K562 (cell line): ENCODE measurements around the gene FAM83D. TPM values are rescaled to one million over a fixed set of nuclear protein-coding genes. Genes with fewer than 3 reads are reported as not detected.

Experiments used
- ATAC-seq: fragments of 200-7000 bp; cut with Tn5 transposase; 3 replicates; pipeline ENCODE4 v1.9.1; 2020; ENCODE audit warnings: moderate library complexity
- BruUV-seq: library from RNA; stranded (reverse); fragments of 400-500 nt; replicated peaks from 2 replicates; lab custom pipeline; 2021; lab: Mats Ljungman, UMichigan
- CTCF ChIA-PET: fragments of 300-600 bp; formaldehyde crosslinking; extraction: SDS; loops from one replicate; lab custom pipeline; 2021; ENCODE audit warnings: low intra/inter-chr PET ratio; lab: Yijun Ruan, JAX
- POLR2A ChIA-PET: fragments of 300-600, 350-650 bp; sonication (Branson Sonifier 250); formaldehyde crosslinking; extraction: SDS; loops from one replicate; lab custom pipeline; 2021; ENCODE audit warnings: antibody characterized with exemption, inconsistent platforms; lab: Yijun Ruan, JAX
- DNase-seq, 4 experiments: peaks; one replicate each; pipeline versions ENCODE4 v3.0.0 to v3.0.0-alpha.2; 2011 to 2018; ENCODE audit warnings: low spot score in 3 of 4, mixed read lengths in 3 of 4; ENCODE audit errors: extremely low read depth in 1 of 4
- FAIRE-seq: peaks from 2 replicates; lab custom pipeline; 2011; peaks lifted over from hg19 to GRCh38; lab: Jason Lieb, UNC
- H2AFZ ChIP-seq: 2 replicates; pipeline ENCODE4 v1.6.0; 2011; ENCODE audit warnings: low read depth, low read length, control low read depth, inconsistent platforms
- H3K27ac ChIP-seq: fragments of 200-600 bp; 3 replicates; pipeline ENCODE4 v1.8.0; 2011; ENCODE audit warnings: low read depth, mild to moderate bottlenecking, control low read depth, inconsistent platforms, low read length, moderate library complexity, mixed read lengths; ENCODE audit errors: extremely low read depth
- H3K27me3 ChIP-seq, 2 experiments: fragments of 300-600 bp in 1 of 2; 2 replicates in 1 of 2; 3 replicates in 1 of 2; pipeline versions ENCODE4 v1.6.0 to v1.8.0; 2011; ENCODE audit warnings: inconsistent platforms in 2 of 2, low read length in 2 of 2, mild to moderate bottlenecking in 1 of 2, mixed read lengths in 1 of 2, moderate library complexity in 1 of 2; ENCODE audit not compliant: control insufficient read depth in 2 of 2, insufficient read depth in 2 of 2
- H3K36me3 ChIP-seq: fragments of 300-600 bp; 3 replicates; pipeline ENCODE4 v1.8.0; 2011; ENCODE audit warnings: mild to moderate bottlenecking, low read length, inconsistent platforms; ENCODE audit not compliant: control insufficient read depth, insufficient read depth
- H3K4me1 ChIP-seq, 2 experiments: fragments of 200-600 bp in 1 of 2; replicated peaks in 1 of 2; 2 replicates in 1 of 2; 3 replicates in 1 of 2; pipeline versions ENCODE4 v1.5.1 to v1.8.0; 2011; ENCODE audit warnings: inconsistent platforms in 2 of 2, low read length in 2 of 2, mild to moderate bottlenecking in 1 of 2, mixed read lengths in 1 of 2, moderate library complexity in 1 of 2; ENCODE audit not compliant: control insufficient read depth in 2 of 2, insufficient read depth in 2 of 2
- H3K4me2 ChIP-seq: 2 replicates; pipeline ENCODE4 v1.6.1; 2011; ENCODE audit warnings: low read length, control low read depth, inconsistent platforms, mixed read lengths; ENCODE audit not compliant: insufficient read depth
- H3K4me3 ChIP-seq: fragments of 200-600 bp; sonication (generic), shearing (Covaris generic); 2 replicates; pipeline ENCODE4 v1.5.1; 2016; ENCODE audit warnings: control low read depth, inconsistent platforms
- H3K79me2 ChIP-seq: fragments of 200-600 bp; 3 replicates; pipeline ENCODE4 v1.8.0; 2011; ENCODE audit warnings: low read length, inconsistent platforms; ENCODE audit not compliant: control insufficient read depth, insufficient read depth
- H3K9ac ChIP-seq, 2 experiments: 2 replicates each; pipeline versions ENCODE4 v1.6.0 to v1.6.1; 2011; ENCODE audit warnings: low read depth in 2 of 2, low read length in 2 of 2, control low read depth in 1 of 2, inconsistent platforms in 1 of 2, mild to moderate bottlenecking in 1 of 2, mixed read lengths in 1 of 2; ENCODE audit not compliant: insufficient read depth in 1 of 2
- H3K9me1 ChIP-seq: one replicate; pipeline ENCODE4 v1.6.0; 2011; ENCODE audit warnings: inconsistent platforms, mild to moderate bottlenecking, low read length, moderate library complexity; ENCODE audit not compliant: control insufficient read depth, insufficient read depth
- H3K9me3 ChIP-seq: replicated peaks from 2 replicates; pipeline ENCODE4 v1.5.1; 2011; ENCODE audit warnings: low read depth, low read length, inconsistent platforms; ENCODE audit not compliant: control insufficient read depth, insufficient read depth
- H4K20me1 ChIP-seq: replicated peaks from 2 replicates; pipeline ENCODE4 v1.6.1; 2011; ENCODE audit warnings: low read length, inconsistent platforms, mixed read lengths; ENCODE audit not compliant: control insufficient read depth, insufficient read depth
- ADNP ChIP-seq: fragments of 200-800 bp; sonication (Bioruptor generic); IDR thresholded peaks from 2 replicates; pipeline ENCODE4 v1.6.1; 2016; ENCODE audit warnings: missing genetic modification characterization, missing compliant biosample characterization
- BDP1 ChIP-seq: IDR thresholded peaks from 3 replicates; pipeline ENCODE4 v1.6.1; 2011; ENCODE audit not compliant: insufficient read length, insufficient read depth
- BMI1 ChIP-seq: fragments of 150-350 bp; IDR thresholded peaks from 2 replicates; pipeline ENCODE4 v1.6.1; 2014; ENCODE audit warnings: low read length
- FIP1L1 ChIP-seq: fragments of 200-400 bp; formaldehyde crosslinking; IDR thresholded peaks from 2 replicates; pipeline ENCODE4 v1.6.1; 2018; ENCODE audit warnings: mild to moderate bottlenecking, low read depth, low read length; ENCODE audit not compliant: poor library complexity, severe bottlenecking
- FOXA3 ChIP-seq, 2 experiments: fragments of 450-650 bp in 1 of 2; sonication (generic) in 1 of 2; formaldehyde crosslinking; IDR thresholded peaks in 1 of 2; conservative IDR thresholded peaks in 1 of 2; 2 replicates each; pipeline versions ENCODE4 v1.4.0 to v1.8.0; 2020 to 2022; ENCODE audit warnings: mild to moderate bottlenecking in 2 of 2, missing genetic modification reagents in 1 of 2
- FOXJ2 ChIP-seq: fragments of 200-800 bp; sonication (Bioruptor generic); IDR thresholded peaks from 2 replicates; pipeline ENCODE4 v1.6.1; 2016; ENCODE audit warnings: missing genetic modification characterization, missing compliant biosample characterization
- GABPB1 ChIP-seq: sonication (generic); formaldehyde crosslinking; IDR thresholded peaks from 2 replicates; pipeline ENCODE4 v1.8.0; 2022; ENCODE audit warnings: mild to moderate bottlenecking, missing genetic modification reagents
- MBD2 ChIP-seq: sonication (generic); IDR thresholded peaks from 2 replicates; pipeline ENCODE4 v1.6.1; 2016; ENCODE audit warnings: low read depth, borderline replicate concordance
- MITF ChIP-seq: IDR thresholded peaks from 2 replicates; pipeline ENCODE4 v1.6.1; 2014; ENCODE audit warnings: antibody characterized with exemption
- NCOA6 ChIP-seq: fragments of 450-650 bp; IDR thresholded peaks from 2 replicates; pipeline ENCODE4 v1.6.1; 2017; ENCODE audit warnings: mild to moderate bottlenecking
- SIX5 ChIP-seq, 2 experiments: IDR thresholded peaks; 2 replicates each; pipeline ENCODE4 v1.6.1; 2011; ENCODE audit warnings: low read length in 2 of 2, borderline replicate concordance in 1 of 2, low read depth in 1 of 2, mild to moderate bottlenecking in 1 of 2, moderate library complexity in 1 of 2; ENCODE audit not compliant: insufficient read depth in 1 of 2
- SMAD2 ChIP-seq: fragments of 150-350 bp; IDR thresholded peaks from 2 replicates; pipeline ENCODE4 v1.6.1; 2014; ENCODE audit warnings: low read depth, mild to moderate bottlenecking, low read length
- SNRNP70 ChIP-seq: fragments of 200-400 bp; formaldehyde crosslinking; optimal IDR thresholded peaks from 2 replicates; pipeline ENCODE3; 2017; ENCODE audit warnings: low read depth, low read length
- SRSF3 ChIP-seq: fragments of 200-400 bp; formaldehyde crosslinking; IDR thresholded peaks from 2 replicates; pipeline ENCODE4 v1.6.1; 2016; ENCODE audit warnings: mild to moderate bottlenecking, low read length, moderate library complexity; ENCODE audit not compliant: insufficient read depth
- TSC22D4 ChIP-seq: fragments of 450-650 bp; IDR thresholded peaks from 2 replicates; pipeline ENCODE4 v1.6.1; 2016; ENCODE audit warnings: missing genetic modification characterization, missing biosample characterization, control low read depth
- ZFX ChIP-seq: sonication (generic); formaldehyde crosslinking; IDR thresholded peaks from 2 replicates; pipeline ENCODE4 v1.8.0; 2022; ENCODE audit warnings: mild to moderate bottlenecking, missing genetic modification reagents, moderate library complexity
- WGBS: fragments of 100-300 bp; shearing (Covaris generic); methylation state at CpG from one replicate; pipeline ENCODE4 v1.1.6; 2016; ENCODE audit warnings: low coverage, mixed read lengths; ENCODE audit not compliant: insufficient coverage; ENCODE audit errors: missing lambda C conversion rate; 5-methylcytosine and 5-hydroxymethylcytosine counted together
- in situ Hi-C: fragments of 300-500 bp; cut with MboI; formaldehyde crosslinking; loops from 4 replicates; pipeline ENCODE4 v1.15.0; 2018; ENCODE audit warnings: inconsistent platforms, mixed read lengths
- intact Hi-C: fragments of 100-400 bp; cut with micrococcal nuclease; formaldehyde crosslinking; loops from 2 replicates; pipeline ENCODE4 v1.14.2; 2022
- polyA plus RNA-seq, 8 experiments: library from polyadenylated mRNA; depleted of rRNA in 4 of 8; stranded (reverse) in 5 of 8; unstranded in 3 of 8; fragments of >200 nt; fragmentation: Nextera tagmentation in 2 of 8; fragmentation: Illumina TruSeq in 1 of 8; extraction: Ambion mirVana in 2 of 8; extraction: Trizol in 1 of 8; gene quantifications; 2 replicates each; pipeline versions ENCODE4 v1.2.1 to v1.2.3, GENCODE V29; 2011 to 2014; ENCODE audit warnings: inconsistent platforms in 1 of 8, missing spikeins in 1 of 8
- total RNA-seq, 7 experiments: library from RNA; depleted of rRNA in 6 of 7; stranded (reverse); fragments of >200 nt in 6 of 7; fragmentation: Illumina TruSeq in 2 of 7; extraction: Trizol in 2 of 7; gene quantifications; 2 replicates each; pipeline versions ENCODE4 v1.2.1 to v1.2.3, GENCODE V29; 2011 to 2021; ENCODE audit warnings: low replicate concordance in 1 of 7

FAM83D gene
- total and polyA plus RNA-seq, 9 of the 15 experiments (the other 6 are each of a cell fraction or from before 2014, with no cell fraction given) = 8.2 to 66.1 (median 43.5) TPM

- ChIA-PET POLR2A (no interaction called here), CTCF (no interaction called here)
- in situ Hi-C loops = no loop called here
- Histone ChIP-seq H2AFZ (no peak overlapping the region), H3K9me3 (0 out of 2 replicates have a peak, but pooled peaks cover 5% of the 10 kb centered on the region), H3K4me1 (no peaks in the 10 kb centered on the region), H3K36me3 (no peaks in the 10 kb centered on the region), H3K9me1 (no peaks in the 10 kb centered on the region), H3K4me3 (no peak overlapping the region), H3K9ac (peak overlapping the region in 1 of 2 experiments; percentile 50; a peak in 1 of 4 replicates), H3K27ac (no peak overlapping the region), H3K79me2 (no peaks in the 10 kb centered on the region), H3K27me3 (peaks cover 0 to 18% of the 10 kb centered on the region in 2 experiments; a peak in 2 of 5 replicates), H3K4me2 (no peak overlapping the region), H4K20me1 (no peaks in the 10 kb centered on the region)
- TF ChIP-seq GABPB1 (CRISPR knock-in tag) = no peak
- TF ChIP-seq ZFX = no peak
- no peak for TF ChIP-seq FIP1L1
- no peak for TF ChIP-seq ADNP (tag)
- TF ChIP-seq MITF = no peak
- TF ChIP-seq SRSF3 = no peak
- TF ChIP-seq FOXA3 (CRISPR knock-in tag; conservative IDR thresholded peaks at IDR 0.05 in 1 of 2, IDR thresholded peaks at IDR 0.05 in 1 of 2) = no peak
- TF ChIP-seq BDP1 = no peak
- no peak for TF ChIP-seq SIX5 (IDR thresholded peaks at IDR 0.05; ENCODE audit: borderline replicate concordance in 1 of 2, insufficient read depth in 1 of 2, low read depth in 1 of 2, low read length in 2 of 2)
- TF ChIP-seq MBD2 = no peak
- no peak for TF ChIP-seq FOXJ2 (tag)
- no peak for TF ChIP-seq SMAD2
- TF ChIP-seq SNRNP70 = no peak
- no peak for TF ChIP-seq NCOA6
- TF ChIP-seq TSC22D4 (tag) = no peak
- TF ChIP-seq BMI1 = no peak
- intact Hi-C loops = no loop called here
- WGBS = 49% methylated on average over 13 of the region's 13 CpGs
- DNase-seq (no peak), ATAC-seq (no peak), FAIRE-seq (no peak)
- BruUV-seq = no TSS peak
Measured at GRCh38 chr20:38900606-38901005, 25.6 kb upstream of the FAM83D start.
